ENCODE results near the gene STAT3. TPM values are rescaled to one million over a fixed set of nuclear protein-coding genes. Genes with fewer than 3 reads are reported as not detected.
"Not testable (repeated sequence)": the region's sequence is repeated elsewhere in the genome, so short reads cannot be mapped to it uniquely, and the experiment has no call there.

The STAT3 gene
- total RNA-seq, 4 donors from 2014 or later: 88.4 to 203 (median 130) TPM

- intact Hi-C loops (cut with DNase I; ENCODE audit: low total_unique reads) (loop anchor here (5.0 kb wide), 1 partner anchor 196 kb away; no protein-coding TSS in a partner anchor), in situ Hi-C loops (cut with MboI; ENCODE audit: low sequenced_read_pairs in 4 of 4) (loop anchor here (5.0 kb wide), 2 partner anchors 86 to 206 kb away; no protein-coding TSS in a partner anchor)
- ATAC-seq (no peak), DNase-seq (no peak)
- peak overlapping the region in 1 of 4 donors; percentile 47 for H3K27ac ChIP-seq
- no peak overlapping the region for H3K4me3 ChIP-seq
- peaks cover 8 to 22% of the 10 kb centered on the region in 2 donors for H3K4me1 ChIP-seq
- H3K27me3 ChIP-seq: no peaks in the 10 kb centered on the region
- no peak for TF ChIP-seq CTCF (IDR thresholded peaks at IDR 0.05 in 4 of 5, conservative IDR thresholded peaks at IDR 0.05 in 1 of 5)
- TF ChIP-seq POLR2A (IDR thresholded peaks at IDR 0.05): no peak
- H3K36me3 ChIP-seq: peaks cover 0 to 87% of the 10 kb centered on the region in 2 donors
- H3K9me3 ChIP-seq: no peaks in the 10 kb centered on the region
These were observed 66.7 kb downstream of the STAT3 start for GRCh38 chr17:42321555-42321954.

- H3K4me3 ChIP-seq; in situ Hi-C loops (cut with MboI; ENCODE audit: low sequenced_read_pairs in 4 of 4); DNase-seq; H3K27me3 ChIP-seq; ATAC-seq; intact Hi-C loops (cut with DNase I; ENCODE audit: low total_unique reads); H3K9me3 ChIP-seq: not testable (repeated sequence)
- H3K27ac ChIP-seq: peak overlapping the region in 1 of 4 donors; percentile 51
- peaks cover 0 to 75% of the 10 kb centered on the region in 2 donors for H3K36me3 ChIP-seq
- peaks cover 4 to 14% of the 10 kb centered on the region in 2 donors for H3K4me1 ChIP-seq
These were observed 70.3 kb downstream of the STAT3 start for GRCh38 chr17:42317967-42318366.

- no peak overlapping the region for H3K4me3 ChIP-seq
- ATAC-seq (no peak), DNase-seq (no peak)
- intact Hi-C loops (cut with DNase I; ENCODE audit: low total_unique reads) (no loop called here), in situ Hi-C loops (cut with MboI; ENCODE audit: low sequenced_read_pairs in 4 of 4) (no loop called here)
- peak overlapping the region in 1 of 4 donors; percentile 1 for H3K27ac ChIP-seq
- H3K9me3 ChIP-seq: no peaks in the 10 kb centered on the region
- H3K4me1 ChIP-seq: peaks cover 4 to 10% of the 10 kb centered on the region in 2 donors
- TF ChIP-seq POLR2A (IDR thresholded peaks at IDR 0.05) (no peak), CTCF (IDR thresholded peaks at IDR 0.05 in 4 of 5, conservative IDR thresholded peaks at IDR 0.05 in 1 of 5) (no peak)
- peaks cover 0 to 70% of the 10 kb centered on the region in 2 donors for H3K36me3 ChIP-seq
- no peaks in the 10 kb centered on the region for H3K27me3 ChIP-seq
These were observed 70.9 kb downstream of the STAT3 start for GRCh38 chr17:42317266-42317845.

- Histone ChIP-seq H3K4me1 (peaks cover 9 to 12% of the 10 kb centered on the region in 2 donors), H3K36me3 (peaks cover 0 to 64% of the 10 kb centered on the region in 2 donors), H3K27ac (peak overlapping the region in 1 of 4 donors; percentile 1), H3K27me3 (no peaks in the 10 kb centered on the region), H3K9me3 (no peaks in the 10 kb centered on the region), H3K4me3 (no peak overlapping the region)
- no peak for TF ChIP-seq POLR2A (IDR thresholded peaks at IDR 0.05)
- no peak for TF ChIP-seq CTCF (IDR thresholded peaks at IDR 0.05 in 4 of 5, conservative IDR thresholded peaks at IDR 0.05 in 1 of 5)
- intact Hi-C loops (cut with DNase I; ENCODE audit: low total_unique reads): no loop called here
- in situ Hi-C loops (cut with MboI; ENCODE audit: low sequenced_read_pairs in 4 of 4): no loop called here
- ATAC-seq (no peak), DNase-seq (no peak)
These were observed 71.5 kb downstream of the STAT3 start for GRCh38 chr17:42316755-42317154.

GRCh38 chr17:42315402-42316156 lies 72.7 kb downstream of the STAT3 start:
- H3K27ac ChIP-seq: peak overlapping the region in 1 of 4 donors; percentile 27
- no peak overlapping the region for H3K4me3 ChIP-seq
- no peak for DNase-seq
- H3K9me3 ChIP-seq: no peaks in the 10 kb centered on the region
- no peaks in the 10 kb centered on the region for H3K27me3 ChIP-seq
- intact Hi-C loops (cut with DNase I; ENCODE audit: low total_unique reads) (no loop called here), in situ Hi-C loops (cut with MboI; ENCODE audit: low sequenced_read_pairs in 4 of 4) (no loop called here)
- peaks cover 16 to 20% of the 10 kb centered on the region in 2 donors for H3K4me1 ChIP-seq
- peaks cover 0 to 58% of the 10 kb centered on the region in 2 donors for H3K36me3 ChIP-seq
- no peak for TF ChIP-seq POLR2A (IDR thresholded peaks at IDR 0.05)
- TF ChIP-seq CTCF (IDR thresholded peaks at IDR 0.05 in 4 of 5, conservative IDR thresholded peaks at IDR 0.05 in 1 of 5): no peak
- no peak for ATAC-seq
